Renal cortical epithelial cell (primary cell): ENCODE results near the gene SAMD8. TPM values are rescaled to one million over a fixed set of nuclear protein-coding genes. Genes with fewer than 3 reads are reported as not detected.

ENCODE experiments used
- DNase-seq: peaks from one replicate; pipeline ENCODE4 v3.0.0-alpha.2; 2011; ENCODE audit warnings: low read depth
- total RNA-seq: library from RNA; depleted of rRNA; stranded (reverse); fragments of >200 nt; gene quantifications from 2 replicates; pipeline ENCODE4 v1.2.3, GENCODE V29; 2014

Gene SAMD8
- total RNA-seq, result 36.4 and 41.3 TPM in 2 replicates

GRCh38 chr10:75111365-75111906, at the start of gene SAMD8:
Gene SAMD8, plus strand, starts transcription at chr10:75111656. Its CDS starts 38,873 bp downstream, at chr10:75150529.
- peak; percentile 88 for DNase-seq

GRCh38 chr10:75061709-75062505, 49.5 kb upstream of the SAMD8 start:
- no peak for DNase-seq

- no peak for DNase-seq
Observed at GRCh38 chr10:75062506-75063299, 48.8 kb upstream of the SAMD8 start.

DNA sequence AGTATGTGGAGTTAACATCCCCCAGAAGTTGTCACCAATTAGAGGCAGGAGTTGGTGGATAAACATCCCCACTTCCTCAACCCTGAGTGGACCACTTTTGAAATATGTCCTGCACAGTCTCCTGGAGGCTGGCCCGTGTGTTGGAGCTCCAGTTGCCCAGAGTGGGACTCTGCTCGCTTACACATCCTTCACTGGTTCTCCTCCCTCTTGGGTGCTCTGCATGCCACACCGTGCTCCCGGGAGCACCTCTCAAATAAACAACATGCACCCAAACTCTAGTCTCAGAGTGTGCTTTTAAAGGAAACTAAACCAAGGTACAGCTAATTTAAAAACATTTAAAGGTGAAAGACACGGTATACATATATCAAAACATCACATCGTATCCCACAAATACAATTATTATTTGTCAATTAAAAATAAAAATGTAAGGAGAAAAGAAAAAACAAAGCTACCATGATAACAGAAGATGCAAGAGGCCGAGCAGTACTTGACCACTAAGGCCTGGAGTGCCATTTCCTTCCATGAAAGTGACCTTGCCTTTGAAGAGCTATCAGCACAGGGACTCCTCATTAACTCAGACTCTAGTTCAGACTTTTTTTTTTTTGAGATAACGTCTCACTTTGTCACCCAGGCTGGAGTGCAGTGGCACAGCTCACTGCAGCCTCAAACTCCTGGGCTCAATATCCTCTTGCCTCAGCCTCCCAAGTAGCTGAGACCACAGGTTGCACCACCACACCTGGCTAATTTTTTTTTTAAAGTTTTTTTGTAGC, 47.8 kb upstream of the SAMD8 start:
- no peak for DNase-seq

GRCh38 chr10:75065076-75065475, 46.4 kb upstream of the SAMD8 start:
- DNase-seq, result no peak

DNA sequence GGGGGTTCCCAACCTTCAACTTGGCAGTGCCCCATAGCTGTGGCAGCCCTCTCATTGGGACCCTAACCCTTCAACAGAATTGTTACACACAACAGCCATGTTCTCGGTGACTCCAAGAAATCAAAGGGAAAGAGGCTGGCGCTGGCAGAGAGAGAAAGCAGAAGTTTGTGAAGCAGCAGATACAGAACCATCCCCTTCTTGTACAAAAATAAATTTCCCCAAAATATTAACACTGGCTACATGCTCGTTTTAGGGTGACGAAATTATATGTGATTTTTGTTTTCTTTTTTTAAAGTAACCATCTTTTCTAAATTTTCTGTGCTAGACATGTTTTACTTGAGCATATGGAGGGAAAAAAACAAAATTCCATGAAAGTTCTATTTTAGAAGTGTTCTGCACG, 45.2 kb upstream of the SAMD8 start:
- no peak for DNase-seq

GRCh38 chr10:75067272-75067671, 44.2 kb upstream of the SAMD8 start:
- no peak for DNase-seq

DNA sequence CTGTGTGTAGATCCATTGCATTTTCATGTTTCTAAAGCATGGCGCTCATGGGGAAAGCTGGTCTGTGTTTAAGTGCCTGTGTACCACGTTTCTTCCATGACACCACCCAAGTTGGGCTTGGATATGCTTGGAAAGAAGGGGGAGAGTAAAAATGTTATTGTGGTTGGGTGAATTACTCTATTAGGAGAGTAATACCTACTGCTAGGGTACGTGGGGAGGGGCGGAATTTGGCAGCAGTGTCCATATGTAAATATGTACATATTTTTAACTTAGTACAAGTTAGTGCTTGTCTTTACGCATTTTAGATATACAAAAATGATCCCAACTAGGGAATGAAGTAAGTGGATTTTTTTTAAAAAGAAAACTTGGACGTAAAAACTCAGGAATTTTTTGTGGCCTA, 42.9 kb upstream of the SAMD8 start:
- DNase-seq, result no peak

DNA sequence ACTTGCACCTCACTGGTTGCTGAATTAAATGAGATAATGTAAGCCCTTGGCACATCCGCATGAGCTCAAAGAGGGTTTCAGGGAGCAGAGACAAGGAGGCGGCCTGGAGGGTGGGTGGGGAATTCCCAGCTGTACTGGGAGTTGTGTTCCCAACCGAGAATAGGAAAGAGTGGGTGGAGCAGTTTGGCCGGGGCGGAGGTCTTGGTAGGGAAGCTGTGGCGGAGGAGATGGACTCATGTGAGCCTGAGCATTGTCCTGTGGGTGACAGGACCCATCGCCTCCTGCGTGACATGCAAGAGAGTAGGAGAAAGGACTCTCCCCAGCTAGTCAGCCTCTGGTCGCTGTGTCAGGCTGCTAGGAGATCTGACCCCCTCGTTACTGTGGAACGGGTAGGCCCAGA, 41.0 kb upstream of the SAMD8 start:
- DNase-seq, result no peak

DNA sequence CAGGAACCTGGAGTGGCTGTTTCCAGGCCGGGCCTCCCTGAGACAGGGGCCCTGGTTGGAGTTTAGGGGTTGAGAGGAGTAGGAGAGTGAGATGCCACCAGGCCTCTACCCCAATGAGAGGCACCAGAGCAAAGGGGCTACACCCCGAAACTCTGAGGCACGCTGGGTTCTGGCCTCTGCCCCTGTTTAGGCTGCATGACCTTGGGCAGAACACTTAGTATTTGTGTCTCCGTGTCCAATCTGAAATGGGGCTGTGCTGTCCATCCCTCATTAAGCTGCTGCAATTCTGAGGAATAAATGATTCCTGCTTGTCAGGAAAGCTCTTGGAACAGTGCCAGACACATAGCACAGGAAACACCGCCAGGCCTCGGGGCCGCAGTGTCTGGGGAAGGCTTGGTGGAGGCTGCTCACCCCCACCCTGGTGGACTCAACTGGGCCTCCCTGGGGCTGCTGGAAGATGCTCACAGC, 40.5 kb upstream of the SAMD8 start:
- peak; percentile 46 for DNase-seq

GRCh38 chr10:75071756-75072155, 39.7 kb upstream of the SAMD8 start:
- DNase-seq, result no peak

DNA sequence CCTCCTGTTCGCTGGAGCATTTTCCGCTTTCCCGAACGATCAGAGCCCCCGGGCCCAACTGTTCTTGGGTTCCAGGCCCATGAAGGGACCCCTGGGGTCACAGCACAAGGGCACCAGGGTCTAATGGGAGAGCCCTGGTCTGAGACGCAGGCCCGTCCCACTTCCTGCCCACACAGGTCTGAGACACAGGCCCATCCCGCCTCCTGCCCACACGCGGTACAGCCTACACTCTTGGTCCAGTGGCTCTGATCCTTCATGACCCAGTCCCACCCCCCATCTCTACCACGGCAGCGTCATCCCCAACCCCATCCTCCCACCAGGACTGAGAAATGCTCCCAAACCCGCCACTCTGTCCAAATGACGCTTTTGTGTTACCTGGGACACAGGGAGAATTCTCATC, 38.7 kb upstream of the SAMD8 start:
- no peak for DNase-seq

DNA sequence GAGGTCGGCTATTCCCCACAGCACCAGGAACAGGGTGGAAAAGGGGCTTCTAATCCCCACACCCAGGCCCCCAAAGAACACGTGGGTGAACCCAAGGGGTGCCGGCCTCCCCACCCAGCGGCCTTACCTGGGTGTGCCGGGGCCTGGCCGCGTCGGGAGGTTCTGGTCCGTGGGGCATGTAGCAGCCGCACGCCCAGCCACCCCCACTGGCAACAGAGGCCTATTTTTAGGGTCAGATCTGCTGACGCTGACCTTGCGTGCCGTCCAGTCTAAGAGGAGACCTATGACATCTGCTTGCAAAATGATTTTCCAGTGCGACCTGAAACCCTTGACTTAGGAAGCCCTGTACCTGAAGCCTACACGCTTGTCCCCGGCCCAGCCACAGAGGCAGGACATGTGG, 38.0 kb upstream of the SAMD8 start:
- no peak for DNase-seq

GRCh38 chr10:75074711-75075445, 36.6 kb upstream of the SAMD8 start:
- DNase-seq, result no peak

- no peak for DNase-seq
Observed at GRCh38 chr10:75076348-75076747, 35.1 kb upstream of the SAMD8 start.

- no peak for DNase-seq
Observed at GRCh38 chr10:75079436-75080083, 31.9 kb upstream of the SAMD8 start.

DNA sequence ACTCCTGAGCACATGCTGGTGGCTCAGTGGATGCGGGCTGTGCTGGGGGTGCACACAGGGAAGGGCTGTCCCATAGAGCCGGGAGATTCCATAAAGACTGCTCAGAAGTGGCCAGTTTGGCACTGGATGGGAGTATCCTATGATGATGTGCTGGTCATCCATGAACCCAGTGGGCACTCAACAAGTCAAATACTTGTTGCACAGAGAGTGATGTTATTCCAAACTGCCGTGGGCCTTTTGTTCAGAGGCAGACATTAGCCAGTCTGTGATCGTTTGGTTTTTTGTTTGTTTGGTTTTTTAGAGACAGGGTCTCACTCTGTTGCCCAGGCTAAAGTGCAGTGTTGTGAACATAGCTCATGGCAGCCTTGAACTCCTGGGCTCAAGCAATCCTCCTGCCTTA, 30.9 kb upstream of the SAMD8 start:
- DNase-seq, result no peak

DNA sequence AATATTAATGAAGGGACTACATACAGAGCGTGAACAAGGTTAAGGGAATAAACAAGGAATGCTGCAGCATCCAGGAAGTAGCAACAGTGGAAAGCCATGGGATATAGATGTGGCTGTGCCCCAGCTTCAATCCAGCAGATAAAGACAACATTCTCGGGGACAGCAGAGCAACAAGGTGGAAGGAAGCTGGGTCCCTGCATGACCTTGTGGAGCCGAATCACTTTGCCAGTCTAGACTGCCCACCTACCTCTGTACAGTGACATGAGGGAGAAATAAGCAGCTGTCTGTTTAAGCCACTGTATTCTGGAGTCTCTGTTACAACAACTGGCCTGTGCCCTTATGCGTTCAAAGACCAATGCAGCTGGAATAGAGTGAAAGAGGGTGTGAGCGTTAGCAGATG, 30.1 kb upstream of the SAMD8 start:
- no peak for DNase-seq

DNA sequence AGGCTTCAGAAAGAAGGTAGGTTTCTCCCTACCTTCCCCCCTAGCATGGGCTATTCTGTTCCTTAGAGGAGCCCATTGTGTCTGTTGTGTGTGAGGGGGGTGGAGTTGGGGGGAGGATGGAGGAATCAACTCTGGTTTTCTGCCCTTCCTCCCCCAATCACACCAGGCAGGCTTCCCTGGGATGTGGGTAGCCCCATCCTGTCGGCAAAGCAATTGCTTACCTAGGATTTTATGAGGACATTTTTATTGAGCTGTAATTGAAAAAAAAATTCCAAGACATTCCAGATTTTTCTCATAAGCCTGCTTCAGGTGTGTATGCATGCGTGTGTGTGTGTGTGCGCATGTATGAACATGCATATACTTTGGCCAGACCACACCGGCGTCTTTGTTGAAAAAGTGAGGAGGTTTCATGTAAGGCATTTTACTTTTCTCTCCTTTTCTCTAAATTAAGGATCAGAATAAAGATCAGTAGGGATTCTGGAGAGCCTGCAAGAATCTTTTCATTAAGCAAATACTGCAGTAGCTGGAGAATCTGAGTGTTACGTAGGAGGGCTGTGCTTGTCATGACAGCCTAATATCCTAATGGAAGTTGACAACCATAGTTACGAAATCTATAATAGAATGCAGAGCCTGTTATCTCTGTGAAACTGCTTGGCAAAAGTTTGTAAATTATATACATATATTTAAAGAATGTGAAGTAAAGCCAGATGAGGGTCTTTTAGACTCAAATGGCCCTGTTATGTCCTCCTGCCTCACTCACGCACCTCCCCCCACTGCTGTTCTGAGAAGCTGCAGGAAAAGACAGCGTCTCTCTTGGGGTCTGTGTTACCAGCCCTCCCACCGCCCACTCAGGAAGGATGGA, 27.3 kb upstream of the SAMD8 start:
- DNase-seq, result no peak
